ENCODE measurements around the gene YWHAE.

- no peak for TF ChIP-seq CTCF (conservative IDR thresholded peaks at IDR 0.05; ENCODE audit: low read depth, low read length)
- no peak for TF ChIP-seq EZH2 (IDR thresholded peaks at IDR 0.05; ENCODE audit: low read length, unreplicated experiment)
These were observed 40.9 kb upstream of the YWHAE start for GRCh38 chr17:1440921-1441320.

Measured in PC-3 (cell line).